Measurements from ENCODE around the gene SIT1.

SIT1 gene

GRCh38 chr9:35682051-35682450 is 31.3 kb upstream of the SIT1 start:
- DNase-seq = no peak

DNA sequence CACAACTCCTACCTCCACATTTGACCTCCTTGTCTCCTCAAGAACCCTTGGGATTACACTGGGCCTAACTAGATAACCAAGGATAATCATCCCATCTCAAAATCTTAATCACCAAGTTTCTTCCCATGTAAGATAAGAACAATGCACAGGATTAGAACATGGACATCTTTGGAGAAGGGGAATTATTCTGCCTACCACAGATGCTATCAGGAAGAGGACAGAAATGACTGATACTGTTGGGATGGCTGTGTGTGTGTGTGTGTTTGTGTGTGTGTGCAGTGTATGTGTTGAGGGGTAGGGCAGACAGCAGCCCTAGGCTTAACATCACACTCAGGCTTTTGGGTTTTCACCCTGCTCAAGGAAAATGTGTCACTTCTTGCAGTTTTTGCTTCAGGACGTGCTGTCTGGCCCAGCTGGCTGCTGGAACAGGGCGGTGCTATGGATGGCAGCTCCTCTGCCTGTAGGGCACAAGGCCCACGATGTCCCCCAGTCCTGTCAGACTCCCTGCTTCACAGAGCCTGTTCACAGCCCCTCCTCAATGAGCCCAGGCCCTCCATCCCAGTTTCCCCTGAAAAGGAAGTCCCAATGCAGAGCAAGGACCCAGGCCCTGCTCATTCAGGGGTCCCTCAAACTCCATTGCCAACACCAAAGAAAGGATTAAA is 30.7 kb upstream of the SIT1 start:
- no peak for DNase-seq

- DNase-seq = no peak
Measured at GRCh38 chr9:35680331-35681105, 29.8 kb upstream of the SIT1 start.

GRCh38 chr9:35679766-35680330 is 29.1 kb upstream of the SIT1 start:
- no peak for DNase-seq

- DNase-seq = no peak
Measured at GRCh38 chr9:35679091-35679490, 28.4 kb upstream of the SIT1 start.

DNA sequence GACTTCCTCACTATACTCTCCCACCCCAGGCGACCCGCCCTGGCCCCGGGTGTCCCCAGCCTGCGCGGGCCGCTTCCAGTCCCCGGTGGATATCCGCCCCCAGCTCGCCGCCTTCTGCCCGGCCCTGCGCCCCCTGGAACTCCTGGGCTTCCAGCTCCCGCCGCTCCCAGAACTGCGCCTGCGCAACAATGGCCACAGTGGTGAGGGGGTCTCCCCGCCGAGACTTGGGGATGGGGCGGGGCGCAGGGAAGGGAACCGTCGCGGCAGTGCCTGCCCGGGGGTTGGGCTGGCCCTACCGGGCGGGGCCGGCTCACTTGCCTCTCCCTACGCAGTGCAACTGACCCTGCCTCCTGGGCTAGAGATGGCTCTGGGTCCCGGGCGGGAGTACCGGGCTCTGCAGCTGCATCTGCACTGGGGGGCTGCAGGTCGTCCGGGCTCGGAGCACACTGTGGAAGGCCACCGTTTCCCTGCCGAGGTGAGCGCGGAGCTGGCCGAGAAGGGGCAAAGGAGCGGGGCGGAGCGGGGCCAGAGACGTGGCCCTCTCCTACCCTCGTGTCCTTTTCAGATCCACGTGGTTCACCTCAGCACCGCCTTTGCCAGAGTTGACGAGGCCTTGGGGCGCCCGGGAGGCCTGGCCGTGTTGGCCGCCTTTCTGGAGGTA is 25.1 kb upstream of the SIT1 start:
- DNase-seq = no peak

GRCh38 chr9:35675204-35675603 is 24.5 kb upstream of the SIT1 start:
- no peak for DNase-seq

- no peak for DNase-seq
Measured at GRCh38 chr9:35674025-35674361, 23.3 kb upstream of the SIT1 start.

DNA sequence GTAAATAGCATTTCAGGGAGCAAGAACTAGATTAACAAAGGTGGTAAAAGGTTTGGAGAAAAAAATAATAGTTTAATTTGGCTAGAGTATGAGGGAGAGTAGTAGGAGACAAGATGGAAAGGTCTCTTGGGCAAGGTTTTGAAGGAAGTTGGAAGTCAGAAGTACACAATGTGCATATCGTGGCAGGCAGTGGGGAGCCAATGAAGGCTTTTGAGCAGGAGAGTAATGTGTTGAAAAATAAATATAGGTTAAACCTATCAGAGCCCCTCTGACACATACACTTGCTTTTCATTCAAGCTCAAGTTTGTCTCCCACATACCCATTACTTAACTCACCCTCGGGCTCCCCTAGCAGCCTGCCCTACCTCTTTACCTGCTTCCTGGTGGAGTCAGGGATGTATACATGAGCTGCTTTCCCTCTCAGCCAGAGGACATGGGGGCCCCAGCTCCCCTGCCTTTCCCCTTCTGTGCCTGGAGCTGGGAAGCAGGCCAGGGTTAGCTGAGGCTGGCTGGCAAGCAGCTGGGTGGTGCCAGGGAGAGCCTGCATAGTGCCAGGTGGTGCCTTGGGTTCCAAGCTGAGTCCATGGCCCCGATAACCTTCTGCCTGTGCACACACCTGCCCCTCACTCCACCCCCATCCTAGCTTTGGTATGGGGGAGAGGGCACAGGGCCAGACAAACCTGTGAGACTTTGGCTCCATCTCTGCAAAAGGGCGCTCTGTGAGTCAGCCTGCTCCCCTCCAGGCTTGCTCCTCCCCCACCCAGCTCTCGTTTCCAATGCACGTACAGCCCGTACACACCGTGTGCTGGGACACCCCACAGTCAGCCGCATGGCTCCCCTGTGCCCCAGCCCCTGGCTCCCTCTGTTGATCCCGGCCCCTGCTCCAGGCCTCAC is 22.6 kb upstream of the SIT1 start, which contains the start of gene CA9:
CA9 (plus strand) TSS at position 797 of the 893 bp plus-strand sequence; CDS start at position 829, 32 bp downstream.
- no peak for DNase-seq

- DNase-seq = no peak
Measured at GRCh38 chr9:35669331-35670145, 18.8 kb upstream of the SIT1 start.

- DNase-seq = no peak
Measured at GRCh38 chr9:35667939-35668338, 17.2 kb upstream of the SIT1 start.

DNA sequence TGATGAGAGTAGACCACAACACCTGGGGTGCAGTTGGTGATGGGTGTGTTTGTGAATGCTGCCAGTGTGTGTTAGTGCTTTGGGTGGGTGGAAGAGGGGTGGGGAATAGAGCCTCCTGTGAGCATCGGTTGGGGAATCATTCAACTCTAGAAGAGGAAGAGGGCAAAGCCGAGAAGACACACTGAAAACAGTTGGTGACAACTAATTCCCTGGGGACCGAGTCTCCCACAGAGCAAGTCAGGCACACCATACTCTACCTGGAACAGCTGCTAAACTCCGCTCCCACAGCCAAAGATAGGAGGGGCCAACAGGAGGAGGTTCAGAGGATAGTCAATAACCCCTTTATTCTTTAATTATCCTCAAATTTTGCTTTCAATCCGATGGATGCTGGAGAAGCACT is 15.8 kb upstream of the SIT1 start:
- DNase-seq = no peak

DNA sequence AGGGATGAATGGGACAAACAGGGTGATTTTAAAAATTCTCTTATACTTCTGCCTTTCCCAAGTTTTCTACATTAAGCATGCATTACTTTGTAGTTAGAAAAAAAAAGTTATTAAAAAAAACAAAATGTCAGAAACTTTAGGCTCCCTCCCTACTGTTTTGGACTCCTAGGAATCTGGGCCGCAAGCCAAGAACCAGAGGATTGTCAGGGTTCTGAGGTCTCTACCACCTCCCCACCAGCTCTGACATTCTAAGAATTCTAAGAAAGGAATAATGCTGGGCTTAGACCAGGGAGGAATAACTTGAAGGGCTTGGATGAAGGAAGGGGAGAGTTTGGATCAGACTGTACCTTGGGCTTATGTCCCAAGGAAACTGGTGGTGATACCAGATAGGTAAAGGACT is 15.3 kb upstream of the SIT1 start:
- DNase-seq = no peak

DNA sequence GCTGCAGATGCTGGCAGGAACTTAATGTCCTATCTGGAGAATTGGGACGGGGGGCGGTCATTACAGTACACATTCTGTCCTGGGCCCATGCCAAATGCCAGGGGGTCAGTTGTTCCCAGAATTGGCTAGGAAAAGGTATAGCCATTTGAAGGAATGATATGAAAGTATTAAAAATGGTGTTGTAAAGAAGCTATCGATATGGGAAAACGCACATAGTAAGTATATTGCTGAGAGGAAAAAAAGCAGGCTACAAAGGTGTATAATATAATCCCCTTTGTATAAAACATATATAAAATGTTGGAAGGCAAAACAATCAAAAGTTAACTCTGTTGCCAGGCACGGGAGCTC is 14.7 kb upstream of the SIT1 start:
- DNase-seq = no peak

DNA sequence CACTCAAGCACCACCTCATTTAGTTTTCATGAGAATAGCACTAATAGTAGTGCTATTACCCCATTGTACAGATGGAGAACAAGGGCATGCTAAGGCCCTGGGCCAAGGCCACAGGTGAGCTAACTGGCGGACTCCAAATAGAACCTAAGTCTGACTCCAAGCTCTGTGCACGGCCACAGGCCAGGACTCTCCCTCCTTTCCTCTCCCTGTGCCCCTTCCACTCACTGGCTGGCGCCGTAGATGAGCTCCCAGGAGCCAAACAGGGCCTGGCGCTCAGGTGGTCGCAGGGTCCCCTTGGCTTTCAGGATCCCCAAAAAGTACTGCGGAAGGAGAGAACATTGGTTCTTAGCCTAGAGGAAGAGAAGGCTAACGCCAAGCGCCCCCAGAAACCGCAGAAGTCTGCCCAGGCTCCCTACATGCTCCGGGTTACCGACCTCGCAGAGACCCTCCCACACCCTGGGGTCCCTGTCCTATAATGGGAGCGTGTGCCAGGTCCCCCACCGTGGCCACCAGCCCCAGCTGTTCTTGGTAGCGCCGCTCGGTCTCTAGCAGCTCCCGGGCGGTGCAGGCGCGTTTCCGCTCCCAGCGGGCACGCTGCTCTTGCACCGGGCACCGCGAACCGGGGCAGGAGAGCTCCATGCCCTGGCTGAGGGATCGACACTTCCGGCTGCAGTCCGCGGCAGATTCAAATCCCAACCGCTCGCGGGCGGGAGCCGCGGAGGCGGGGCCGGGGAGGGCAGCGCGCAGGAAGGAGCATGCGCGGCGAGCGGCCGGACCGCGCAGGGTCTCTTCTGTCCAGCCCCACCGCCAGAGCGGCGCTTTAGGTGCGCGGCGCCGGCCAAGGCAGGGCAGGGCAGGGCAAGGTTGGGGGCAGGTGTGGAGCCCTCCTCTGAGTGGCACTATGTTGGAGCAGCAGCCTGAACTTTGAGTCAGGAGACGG is 14.1 kb upstream of the SIT1 start, which contains the start of gene ARHGEF39:
ARHGEF39 (minus strand) TSS at position 665 of the 940 bp plus-strand sequence; CDS start at position 639, 26 bp downstream.
- peak; percentile 63 for DNase-seq

- DNase-seq = no peak
Measured at GRCh38 chr9:35662437-35662836, 11.7 kb upstream of the SIT1 start.

- no peak for DNase-seq
Measured at GRCh38 chr9:35661756-35662350, 11.1 kb upstream of the SIT1 start.

DNA sequence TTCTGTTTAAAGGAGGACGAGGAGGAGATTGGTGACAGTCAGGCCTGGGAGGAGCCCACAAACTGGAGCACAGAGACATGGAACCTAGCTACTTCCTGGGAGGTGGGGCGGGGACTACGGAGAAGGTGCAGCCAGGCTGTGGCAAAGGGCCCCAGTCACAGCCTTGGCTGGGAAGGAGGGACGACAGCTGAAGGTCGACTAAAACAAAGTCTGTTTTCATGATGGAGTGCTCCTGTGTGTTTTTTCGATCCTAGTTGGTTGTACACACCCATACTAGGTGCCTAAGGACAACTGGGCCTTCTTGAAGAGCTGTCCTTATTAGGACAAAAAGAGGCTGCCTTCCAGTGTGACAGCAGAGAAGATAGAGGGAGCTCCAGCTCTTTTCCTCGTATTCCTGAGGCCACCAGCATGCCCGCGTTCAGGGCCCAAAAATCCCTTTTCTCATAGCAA is 10.3 kb upstream of the SIT1 start:
- no peak for DNase-seq

DNA sequence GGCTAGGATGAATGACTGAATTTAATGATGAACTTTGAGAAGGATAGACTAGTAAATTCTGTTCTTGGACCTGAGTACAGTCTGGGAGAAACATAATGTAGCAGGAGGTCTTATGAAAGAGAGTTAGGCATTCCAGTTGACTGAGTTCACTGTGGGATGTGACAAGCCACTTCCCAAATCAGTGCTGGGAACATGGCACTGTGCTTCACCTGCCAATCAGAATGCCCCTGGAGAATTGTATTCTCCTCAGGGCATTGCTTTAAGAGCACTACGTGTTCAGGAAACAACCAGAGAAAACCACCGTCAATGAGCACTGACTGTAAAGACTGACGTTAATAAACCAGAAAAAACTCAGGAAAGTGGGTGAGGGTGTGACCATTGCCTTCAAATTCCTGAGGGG is 8.6 kb upstream of the SIT1 start:
- DNase-seq = no peak

DNA sequence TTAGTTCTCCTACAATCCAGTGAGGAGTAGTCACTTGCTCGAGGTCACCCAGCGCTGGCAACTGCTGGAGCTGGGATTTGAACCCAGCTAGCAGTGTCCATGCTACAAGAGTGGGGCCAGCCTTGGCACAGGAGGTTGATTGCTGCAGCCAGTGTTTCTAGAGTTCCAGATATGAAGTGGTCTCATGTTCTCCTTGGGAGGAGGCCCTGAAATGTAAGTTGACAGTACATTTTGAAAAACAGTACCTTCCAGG is 8.2 kb upstream of the SIT1 start:
- no peak for DNase-seq

Data from NCI-H510A (cell line).